Adrenal gland (tissue), 12 donors: ENCODE data around the gene BIN2. TPM values are rescaled to one million over a fixed set of nuclear protein-coding genes. Genes with fewer than 3 reads are reported as not detected.
"Not testable (repeated sequence)": the region's sequence is repeated elsewhere in the genome, so short reads cannot be mapped to it uniquely, and the experiment has no call there.

Experiments used
- DNase-seq, 7 donors: peaks; one replicate each; pipeline ENCODE4 v3.0.0-alpha.2; 2019 to 2020
- H3K27ac ChIP-seq, 5 donors: fragments of 200-600 bp; sonication (generic) in 4 of 5; 1 replicate in 3 of 5; 2 replicates in 2 of 5; pipeline versions ENCODE4 v1.5.1 to v1.8.0; 2016 to 2020; ENCODE audit warnings: mild to moderate bottlenecking in 1 of 5
- H3K27me3 ChIP-seq: fragments of 200-600 bp; 2 replicates; pipeline ENCODE4 v1.8.0; 2021
- H3K36me3 ChIP-seq, 2 donors: fragments of 200-600 bp; replicated peaks in 1 of 2; 1 replicate in 1 of 2; 2 replicates in 1 of 2; pipeline versions ENCODE4 v1.5.1 to v1.8.0; 2018 to 2022
- H3K4me1 ChIP-seq, 2 donors: fragments of 200-600 bp; replicated peaks in 1 of 2; 1 replicate in 1 of 2; 2 replicates in 1 of 2; pipeline versions ENCODE4 v1.5.1 to v1.8.0; 2018 to 2021
- H3K4me3 ChIP-seq, 4 donors: fragments of 200-600 bp; sonication (generic) in 3 of 4; one replicate each; pipeline ENCODE4 v1.5.1; 2016 to 2018
- H3K9me3 ChIP-seq, 3 donors: fragments of 200-600 bp; sonication (generic) in 1 of 3; replicated peaks in 1 of 3; 1 replicate in 2 of 3; 2 replicates in 1 of 3; pipeline versions ENCODE4 v1.5.1 to v1.8.0; 2016 to 2021
- POLR2A ChIP-seq, 2 donors: fragments of 450-650 bp; IDR thresholded peaks; one replicate each; pipeline ENCODE4 v1.6.1; 2017; ENCODE audit warnings: antibody characterized with exemption in 2 of 2, mild to moderate bottlenecking in 2 of 2, moderate library complexity in 1 of 2
- WGBS, 4 donors: extraction: QIAGEN DNeasy Blood & Tissue Kit in 2 of 4; methylation state at CpG; one replicate each; pipeline versions ENCODE4 v1.1.5 to v1.1.7; 2013 to 2017; 5-methylcytosine and 5-hydroxymethylcytosine counted together
- intact Hi-C, 2 donors: fragments of 100-400 bp; cut with DNase I; formaldehyde crosslinking; loops; one replicate each; pipeline versions ENCODE4 v1.14.1 to v1.15.0; 2022 to 2023
- polyA plus RNA-seq, 3 donors: library from polyadenylated mRNA; stranded (reverse); fragments of 200-250 nt in 2 of 3; fragments of 350-450 nt in 1 of 3; fragmentation: Illumina TruSeq in 1 of 3; extraction: RNeasy Lipid Tissue Mini Kit (QIAGEN cat#74804) in 1 of 3; gene quantifications; one replicate each; pipeline ENCODE4 v1.2.3, GENCODE V29; 2013 to 2014
- total RNA-seq, 9 donors: library from RNA; depleted of rRNA in 4 of 9; stranded (reverse); fragments of >200 nt in 4 of 9; fragments of 120-200 nt in 1 of 9; fragmentation: NEBNext Ultra II Directional in 1 of 9; extraction: Animal tissue kit (Norgen Biotek cat#: 25700) in 1 of 9; gene quantifications; one replicate each; pipeline versions ENCODE4 v1.1.0 to v1.2.4, GENCODE V29; 2013 to 2023
- TF ChIP-seq, protein P1 (sequence below), 6 experiments: fragments of 450-650 bp in 4 of 6; fragments of 200-600 bp in 2 of 6; sonication (generic) in 1 of 6; IDR thresholded peaks; 1 replicate in 5 of 6; 2 replicates in 1 of 6; pipeline versions ENCODE4 v1.5.1 to v1.8.0; 2016 to 2021; ENCODE audit warnings: antibody characterized with exemption in 6 of 6, mild to moderate bottlenecking in 2 of 6, moderate library complexity in 1 of 6
- donor health status: healthy with polysubstance abuse.
- donor health status: Bipolar disorder and iron deficiency.
- donor health status: DM: yes; HTN: yes; CAD: no.
- donor health status: DM: no; HTN: no; CAD: no.
- donor health status: DM: no; HTN: no; CAD: no.
- donor health status: DM: yes; HTN: yes; CAD: no.

BIN2 gene
- total and polyA plus RNA-seq, 12 donors = 2.3 to 16.6 (median 6.1) TPM

- H3K27ac ChIP-seq = no peak overlapping the region
- TF ChIP-seq, protein P1, sequence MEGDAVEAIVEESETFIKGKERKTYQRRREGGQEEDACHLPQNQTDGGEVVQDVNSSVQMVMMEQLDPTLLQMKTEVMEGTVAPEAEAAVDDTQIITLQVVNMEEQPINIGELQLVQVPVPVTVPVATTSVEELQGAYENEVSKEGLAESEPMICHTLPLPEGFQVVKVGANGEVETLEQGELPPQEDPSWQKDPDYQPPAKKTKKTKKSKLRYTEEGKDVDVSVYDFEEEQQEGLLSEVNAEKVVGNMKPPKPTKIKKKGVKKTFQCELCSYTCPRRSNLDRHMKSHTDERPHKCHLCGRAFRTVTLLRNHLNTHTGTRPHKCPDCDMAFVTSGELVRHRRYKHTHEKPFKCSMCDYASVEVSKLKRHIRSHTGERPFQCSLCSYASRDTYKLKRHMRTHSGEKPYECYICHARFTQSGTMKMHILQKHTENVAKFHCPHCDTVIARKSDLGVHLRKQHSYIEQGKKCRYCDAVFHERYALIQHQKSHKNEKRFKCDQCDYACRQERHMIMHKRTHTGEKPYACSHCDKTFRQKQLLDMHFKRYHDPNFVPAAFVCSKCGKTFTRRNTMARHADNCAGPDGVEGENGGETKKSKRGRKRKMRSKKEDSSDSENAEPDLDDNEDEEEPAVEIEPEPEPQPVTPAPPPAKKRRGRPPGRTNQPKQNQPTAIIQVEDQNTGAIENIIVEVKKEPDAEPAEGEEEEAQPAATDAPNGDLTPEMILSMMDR (IDR thresholded peaks at IDR 0.05) = peak; percentile 95 to 99 (median 98)
- no peak for TF ChIP-seq POLR2A (IDR thresholded peaks at IDR 0.05)
- intact Hi-C loops = loop anchor here (5.0 to 10.0 kb wide), 5 partner anchors 69 to 507 kb away; partner anchors contain the start of genes LETMD1 (in 1 of the 2) and SMAGP (in 1 of the 2)
- peaks cover 0 to 10% of the 10 kb centered on the region in 2 donors for H3K4me1 ChIP-seq
- H3K4me3 ChIP-seq = peak overlapping the region in 1 of 4 donors; percentile 25
- 23 to 28% (median 26%) methylated on average over 6 to 9 of the region's 9 CpGs for WGBS, 4 donors
- no peaks in the 10 kb centered on the region for H3K27me3 ChIP-seq
- no peaks in the 10 kb centered on the region for H3K9me3 ChIP-seq
- no peaks in the 10 kb centered on the region for H3K36me3 ChIP-seq
- peak; percentile 62 to 89 (median 73) for DNase-seq
These were observed 17.5 kb upstream of the BIN2 start for GRCh38 chr12:51341251-51342007.

- H3K4me1 ChIP-seq = no peaks in the 10 kb centered on the region
- intact Hi-C loops = loop anchor here (5.0 to 10.0 kb wide), 5 partner anchors 67 to 505 kb away; partner anchors contain the start of genes LETMD1 (in 1 of the 2) and SMAGP (in 1 of the 2)
- TF ChIP-seq, protein P1 (IDR thresholded peaks at IDR 0.05) = no peak
- TF ChIP-seq POLR2A (IDR thresholded peaks at IDR 0.05) = no peak
- no peaks in the 10 kb centered on the region for H3K27me3 ChIP-seq
- H3K4me3 ChIP-seq = no peak overlapping the region
- WGBS, 4 donors = 84 to 92% (median 89%) methylated on average over 6 of the region's 6 CpGs
- H3K27ac ChIP-seq = no peak overlapping the region
- no peaks in the 10 kb centered on the region for H3K9me3 ChIP-seq
- DNase-seq = no peak
- H3K36me3 ChIP-seq = no peaks in the 10 kb centered on the region
These were observed 15.8 kb upstream of the BIN2 start for GRCh38 chr12:51339750-51340149.

GRCh38 chr12:51337336-51337735 lies 13.4 kb upstream of the BIN2 start:
- H3K36me3 ChIP-seq, H3K27ac ChIP-seq, H3K4me3 ChIP-seq, H3K4me1 ChIP-seq, H3K27me3 ChIP-seq, H3K9me3 ChIP-seq, intact Hi-C loops, DNase-seq: not testable (repeated sequence)

DNA sequence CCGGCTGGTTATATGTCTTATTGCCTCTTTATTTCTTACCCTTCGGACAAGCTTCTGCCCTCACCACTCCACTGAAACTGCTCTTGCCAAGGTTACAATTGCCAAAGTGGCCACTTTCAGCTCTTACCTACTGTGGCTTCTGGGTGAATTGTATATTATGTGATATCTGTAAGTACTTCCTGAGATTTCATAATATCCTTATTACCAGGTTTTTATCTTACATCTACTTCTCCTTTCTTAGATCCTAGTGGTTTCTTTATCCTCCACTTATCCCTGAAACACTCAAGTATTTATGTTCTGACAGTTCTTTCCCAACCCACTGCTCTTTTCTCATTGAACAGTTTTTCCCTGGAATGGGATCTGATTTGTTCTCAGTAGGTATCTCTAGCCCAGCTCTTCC lies 12.0 kb upstream of the BIN2 start:
- DNase-seq = no peak
- WGBS, 4 donors = 72 to 80% (median 77%) methylated on average over 2 of the region's 2 CpGs

More for the DNA sequence above, 12.0 kb upstream of the BIN2 start:
- no peaks in the 10 kb centered on the region for H3K36me3 ChIP-seq
- no peaks in the 10 kb centered on the region for H3K27me3 ChIP-seq
- intact Hi-C loops = no loop called here
- no peak for TF ChIP-seq POLR2A (IDR thresholded peaks at IDR 0.05)
- TF ChIP-seq, protein P1 (IDR thresholded peaks at IDR 0.05) = no peak
- H3K4me3 ChIP-seq = no peak overlapping the region
- H3K9me3 ChIP-seq = no peaks in the 10 kb centered on the region
- no peak overlapping the region for H3K27ac ChIP-seq
- no peaks in the 10 kb centered on the region for H3K4me1 ChIP-seq
